Activated CD4-positive, alpha-beta T cell treated with anti-CD3 and anti-CD28 coated beads, Interleukin-2, amount 10 ng/mL, durations not matched to agents 24 days and 14 days (primary cell): ENCODE results near the gene DHRS11. TPM values are rescaled to one million over a fixed set of nuclear protein-coding genes. Genes with fewer than 3 reads are reported as not detected.

Experiments used
- DNase-seq: peaks from one replicate; pipeline ENCODE4 v3.0.0; 2022
- H3K27ac Mint-ChIP-seq: one replicate; pipeline ENCODE4 v1.8.0; 2022; ENCODE audit warnings: mild to moderate bottlenecking, mixed read lengths
- H3K27me3 Mint-ChIP-seq: one replicate; pipeline ENCODE4 v1.8.0; 2022; ENCODE audit warnings: mixed read lengths
- H3K36me3 Mint-ChIP-seq: one replicate; pipeline ENCODE4 v1.8.0; 2022; ENCODE audit warnings: low read depth, mild to moderate bottlenecking, mixed read lengths
- H3K4me1 Mint-ChIP-seq: one replicate; pipeline ENCODE4 v1.8.0; 2021; ENCODE audit warnings: mixed read lengths
- H3K4me3 Mint-ChIP-seq: one replicate; pipeline ENCODE4 v1.8.0; 2022; ENCODE audit warnings: mild to moderate bottlenecking, moderate library complexity, mixed read lengths
- H3K9me3 Mint-ChIP-seq: one replicate; pipeline ENCODE4 v1.8.0; 2021; ENCODE audit warnings: mixed read lengths
- intact Hi-C: fragments of 100-400 bp; cut with micrococcal nuclease; formaldehyde crosslinking; loops from one replicate; pipeline ENCODE4 v1.15.1; 2023
- total RNA-seq: library from RNA; stranded (reverse); gene quantifications from 2 replicates; pipeline ENCODE4 v1.2.3, GENCODE V29; 2022

The DHRS11 gene
- total RNA-seq, 1 donor from 2014 or later = 18.0 TPM

DNA sequence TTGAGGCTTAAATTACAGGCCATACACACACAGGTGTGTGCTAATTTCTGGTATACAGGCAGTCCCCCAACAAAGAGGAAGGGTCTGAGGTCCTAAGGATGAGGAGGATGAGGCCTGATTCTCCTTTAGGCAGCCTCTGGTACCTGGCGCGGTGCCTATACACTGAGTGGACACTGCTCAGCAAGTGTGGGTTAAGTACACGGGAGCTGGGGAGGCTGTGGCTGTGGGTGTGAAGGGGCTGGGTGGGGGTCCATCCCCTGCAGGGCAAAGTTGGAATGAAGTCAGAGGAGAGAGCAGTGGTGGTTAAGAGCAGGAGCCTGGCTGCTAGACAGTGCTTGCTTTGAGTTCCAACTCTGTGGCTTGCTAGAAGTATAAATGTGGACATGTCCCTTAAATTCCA lies 20.6 kb downstream of the DHRS11 start:
- H3K36me3 Mint-ChIP-seq = peaks cover 7% of the 10 kb centered on the region
- no peak for DNase-seq
- H3K4me3 Mint-ChIP-seq = no peak overlapping the region
- intact Hi-C loops = no loop called here
- H3K9me3 Mint-ChIP-seq = no peaks in the 10 kb centered on the region
- no peaks in the 10 kb centered on the region for H3K27me3 Mint-ChIP-seq
- H3K4me1 Mint-ChIP-seq = peaks cover 2% of the 10 kb centered on the region
- no peak overlapping the region for H3K27ac Mint-ChIP-seq

DNA sequence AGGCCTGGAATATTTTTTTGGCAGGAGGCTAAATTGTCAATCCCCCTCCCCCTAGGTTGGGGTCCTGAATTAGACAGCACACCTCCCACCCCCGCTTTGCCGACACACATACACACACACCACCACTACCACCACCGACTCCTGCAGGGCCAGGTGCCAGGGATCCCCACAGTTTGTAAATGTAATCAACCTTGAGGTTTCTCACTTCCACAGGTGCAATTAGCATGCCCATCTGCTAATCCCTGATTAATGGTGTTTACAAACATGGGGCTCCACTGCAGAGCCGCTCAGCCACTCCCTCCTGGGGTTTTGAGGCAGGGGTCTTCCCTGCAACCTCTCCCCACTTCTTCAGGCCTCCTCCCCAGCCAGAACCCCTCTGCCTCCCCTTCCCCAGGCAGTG lies 21.5 kb downstream of the DHRS11 start:
- Mint-ChIP-seq H3K27me3 (no peaks in the 10 kb centered on the region), H3K4me3 (no peak overlapping the region), H3K27ac (no peak overlapping the region), H3K36me3 (peaks cover 1% of the 10 kb centered on the region), H3K9me3 (no peaks in the 10 kb centered on the region), H3K4me1 (peaks cover 2% of the 10 kb centered on the region)
- DNase-seq = no peak
- intact Hi-C loops = no loop called here

DNA sequence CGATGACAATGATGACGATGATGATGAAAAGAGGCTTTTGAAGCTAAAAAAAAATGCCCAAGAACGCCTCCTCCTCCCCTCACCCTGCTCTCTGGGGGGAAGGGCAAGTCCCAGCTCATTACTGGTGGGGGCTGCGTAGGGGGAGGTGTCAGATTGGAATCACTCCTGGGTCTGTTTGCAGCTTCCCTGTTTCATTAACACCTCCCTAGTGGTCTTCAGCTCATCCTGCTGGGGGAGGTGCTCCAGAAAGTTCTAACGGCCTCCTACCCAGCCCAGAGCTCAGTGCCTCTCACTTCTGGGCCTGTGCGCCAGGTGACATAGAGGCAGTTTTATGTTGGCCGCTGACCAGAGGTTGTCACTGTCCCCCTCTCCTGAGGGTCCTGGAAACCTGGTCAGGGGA lies 22.4 kb downstream of the DHRS11 start:
- no peak for DNase-seq
- intact Hi-C loops = no loop called here
- Mint-ChIP-seq H3K27ac (no peak overlapping the region), H3K4me3 (no peak overlapping the region), H3K36me3 (no peaks in the 10 kb centered on the region), H3K4me1 (no peaks in the 10 kb centered on the region), H3K27me3 (no peaks in the 10 kb centered on the region), H3K9me3 (no peaks in the 10 kb centered on the region)

DNA sequence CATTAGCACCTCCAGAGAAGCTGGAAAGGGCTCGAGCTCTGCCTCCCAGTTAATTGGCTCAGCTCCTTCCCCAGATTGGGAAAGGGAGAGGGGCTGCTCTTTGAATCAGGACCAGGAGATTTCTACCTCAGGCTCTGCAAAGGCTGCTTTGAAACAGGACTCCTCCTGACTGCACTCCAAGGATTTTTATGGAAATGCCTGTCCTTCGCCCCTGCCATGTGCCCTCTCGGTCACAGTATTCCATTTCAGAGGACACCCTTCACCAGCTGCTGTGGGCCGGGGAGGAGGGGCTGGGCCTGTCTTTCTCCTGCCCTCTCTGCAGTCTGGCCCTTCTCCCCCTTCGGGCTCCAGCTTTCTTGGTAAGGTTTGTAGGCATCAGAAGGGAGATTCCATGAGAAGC lies 23.3 kb downstream of the DHRS11 start:
- DNase-seq = no peak
- Mint-ChIP-seq H3K36me3 (no peaks in the 10 kb centered on the region), H3K27ac (no peak overlapping the region), H3K27me3 (no peaks in the 10 kb centered on the region), H3K4me3 (no peak overlapping the region), H3K9me3 (no peaks in the 10 kb centered on the region), H3K4me1 (no peaks in the 10 kb centered on the region)
- intact Hi-C loops = no loop called here

DNA sequence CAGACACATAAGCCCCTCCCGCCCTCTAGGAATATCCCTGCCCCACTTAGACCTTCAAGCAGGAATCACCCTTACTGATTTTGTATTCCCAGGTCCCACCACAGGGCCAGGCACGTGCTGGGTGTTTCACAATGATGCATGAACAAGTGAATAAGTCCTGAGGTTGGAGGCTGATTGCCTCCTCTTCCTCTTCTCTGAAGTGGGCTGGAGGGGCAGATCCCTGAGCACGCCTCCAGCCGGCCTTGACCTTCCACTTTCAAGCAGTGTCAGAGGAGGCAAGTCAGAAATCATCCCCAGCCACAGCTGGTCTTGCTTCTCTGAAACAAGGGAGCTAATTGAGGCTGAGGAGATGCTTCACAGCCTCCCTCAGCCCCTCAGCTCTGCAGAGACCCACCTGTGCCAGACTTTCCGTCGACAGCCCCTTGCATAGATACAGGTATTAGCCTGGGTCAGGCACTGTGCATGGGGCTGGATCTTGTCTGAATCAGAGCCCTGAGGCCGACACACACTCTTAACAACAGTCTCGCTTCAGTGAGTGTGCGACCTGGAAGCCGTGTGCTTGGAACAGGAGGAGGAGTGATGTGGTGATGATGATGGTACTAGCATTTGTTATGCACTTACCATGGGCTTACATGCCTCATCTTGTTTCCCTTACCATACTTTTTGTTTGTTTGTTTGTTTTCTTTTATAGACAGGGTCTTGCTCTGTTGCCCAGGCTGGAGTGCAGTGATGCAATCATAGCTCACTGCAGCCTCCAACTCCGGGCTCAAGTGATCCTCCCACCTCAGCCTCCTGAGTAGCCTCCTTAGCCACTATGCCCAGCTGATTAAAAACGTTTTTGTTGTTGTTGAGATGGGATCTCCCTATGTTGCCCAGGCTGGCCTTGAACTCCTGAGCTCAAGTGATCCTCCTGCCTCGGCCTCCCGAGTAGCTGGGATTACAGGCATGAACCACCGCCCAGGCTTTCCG lies 24.7 kb downstream of the DHRS11 start:
- no peak for DNase-seq
- H3K27ac Mint-ChIP-seq = no peak overlapping the region
- H3K4me1 Mint-ChIP-seq = no peaks in the 10 kb centered on the region
- no peaks in the 10 kb centered on the region for H3K36me3 Mint-ChIP-seq
- H3K9me3 Mint-ChIP-seq = no peaks in the 10 kb centered on the region
- no peaks in the 10 kb centered on the region for H3K27me3 Mint-ChIP-seq
- intact Hi-C loops = no loop called here
- H3K4me3 Mint-ChIP-seq = no peak overlapping the region

DNA sequence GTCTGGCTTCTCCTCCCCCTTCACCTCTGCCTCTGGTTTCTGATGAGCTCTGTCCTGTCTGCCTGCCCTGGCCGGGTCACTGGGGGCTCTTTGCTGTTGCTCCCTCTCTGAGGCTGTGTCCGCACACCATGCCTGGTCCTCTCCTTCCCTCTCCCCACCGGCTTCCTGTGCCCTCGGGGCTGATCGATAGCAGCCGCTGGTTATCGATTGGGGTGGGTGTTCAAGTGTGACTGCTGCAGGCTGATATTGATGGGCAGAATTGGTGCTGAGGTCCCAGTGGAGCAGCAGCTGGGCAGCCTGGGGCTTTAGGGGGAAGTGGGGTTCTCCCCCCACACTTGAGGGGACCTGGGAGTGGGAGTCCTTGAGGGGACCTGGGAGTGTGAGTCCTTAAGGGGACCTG lies 26.1 kb downstream of the DHRS11 start:
- no peaks in the 10 kb centered on the region for H3K4me1 Mint-ChIP-seq
- intact Hi-C loops = no loop called here
- H3K9me3 Mint-ChIP-seq = no peaks in the 10 kb centered on the region
- no peaks in the 10 kb centered on the region for H3K27me3 Mint-ChIP-seq
- DNase-seq = no peak
- H3K27ac Mint-ChIP-seq = no peak overlapping the region
- H3K4me3 Mint-ChIP-seq = no peak overlapping the region
- H3K36me3 Mint-ChIP-seq = no peaks in the 10 kb centered on the region

DNA sequence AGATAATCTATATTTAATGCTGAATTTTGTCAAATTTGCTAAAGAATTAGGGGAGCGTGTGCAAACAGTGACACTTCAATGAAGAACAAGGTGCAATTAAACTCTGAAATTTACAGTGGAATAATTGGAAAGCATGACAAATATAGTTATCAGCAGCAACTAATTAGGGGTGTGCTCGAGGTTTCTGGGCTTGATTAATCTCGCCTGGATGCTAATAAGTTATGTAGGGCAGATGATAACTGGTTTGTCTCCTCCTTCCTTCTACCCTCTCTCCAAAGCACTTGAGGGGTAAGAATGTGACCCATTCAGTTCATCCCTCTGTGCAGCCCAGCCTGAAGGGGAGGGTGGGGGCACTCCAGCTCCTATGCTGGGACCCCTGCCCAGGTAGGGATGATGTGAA lies 31.6 kb downstream of the DHRS11 start:
- H3K36me3 Mint-ChIP-seq = no peaks in the 10 kb centered on the region
- H3K27me3 Mint-ChIP-seq = no peaks in the 10 kb centered on the region
- intact Hi-C loops = loop anchor here (10.0 kb wide), 1 partner anchor 602 kb away; no protein-coding TSS in a partner anchor
- no peaks in the 10 kb centered on the region for H3K9me3 Mint-ChIP-seq
- DNase-seq = no peak
- no peak overlapping the region for H3K27ac Mint-ChIP-seq
- no peaks in the 10 kb centered on the region for H3K4me1 Mint-ChIP-seq
- no peak overlapping the region for H3K4me3 Mint-ChIP-seq

DNA sequence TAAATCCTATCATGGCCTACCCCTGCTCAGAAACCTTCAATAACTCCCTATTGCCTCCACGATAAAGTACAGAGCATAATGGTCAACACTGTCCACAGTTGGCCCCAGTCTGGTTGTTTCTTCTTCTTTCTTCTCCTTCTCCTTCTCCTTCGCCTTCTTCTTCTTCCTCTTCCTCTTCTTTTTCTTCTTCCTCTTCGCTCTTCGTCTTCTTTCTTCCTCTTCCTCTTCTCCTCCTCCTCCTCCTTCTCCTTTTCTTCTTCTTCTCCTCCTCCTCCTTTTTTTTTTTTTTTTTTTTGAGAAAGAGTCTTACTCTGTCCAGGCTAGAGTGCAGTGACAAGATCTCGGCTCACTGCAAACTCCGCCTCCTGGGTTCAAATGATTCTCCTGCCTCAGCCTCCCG lies 33.5 kb downstream of the DHRS11 start:
- Mint-ChIP-seq H3K36me3 (no peaks in the 10 kb centered on the region), H3K27ac (no peak overlapping the region)
- intact Hi-C loops = loop anchor here (5.0 to 10.0 kb wide), 2 partner anchors 82 to 600 kb away; no protein-coding TSS in a partner anchor

DNA sequence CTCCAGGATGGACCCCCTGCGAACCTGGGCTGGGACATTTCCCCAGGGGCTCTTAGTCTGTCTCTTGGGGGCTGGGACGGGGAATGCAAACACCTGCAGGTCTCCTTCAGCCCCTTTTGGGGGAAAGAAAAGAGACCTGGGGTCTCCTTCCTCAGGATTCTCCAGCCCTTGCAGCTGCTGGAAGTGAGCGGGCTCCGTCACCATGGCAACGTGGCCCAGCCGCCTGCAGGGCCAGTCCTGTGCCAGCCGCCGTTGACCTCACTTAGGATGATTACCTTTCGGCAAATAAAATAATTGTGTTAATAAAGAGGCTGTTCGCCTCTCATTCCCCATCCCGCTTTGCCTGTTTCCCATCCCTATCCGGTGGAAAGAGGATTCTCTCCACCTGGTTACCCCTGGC lies 35.4 kb downstream of the DHRS11 start:
- intact Hi-C loops = loop anchor here (5.0 to 10.0 kb wide), 2 partner anchors 80 to 598 kb away; no protein-coding TSS in a partner anchor
- no peak for DNase-seq
- Mint-ChIP-seq H3K4me3 (no peak overlapping the region), H3K27ac (no peak overlapping the region), H3K9me3 (no peaks in the 10 kb centered on the region), H3K27me3 (no peaks in the 10 kb centered on the region), H3K36me3 (no peaks in the 10 kb centered on the region), H3K4me1 (no peaks in the 10 kb centered on the region)

More for the DNA sequence above, 33.5 kb downstream of the DHRS11 start:
- Mint-ChIP-seq H3K9me3 (no peaks in the 10 kb centered on the region), H3K4me3 (no peak overlapping the region), H3K4me1 (no peaks in the 10 kb centered on the region), H3K27me3 (no peaks in the 10 kb centered on the region)
- DNase-seq = no peak

DNA sequence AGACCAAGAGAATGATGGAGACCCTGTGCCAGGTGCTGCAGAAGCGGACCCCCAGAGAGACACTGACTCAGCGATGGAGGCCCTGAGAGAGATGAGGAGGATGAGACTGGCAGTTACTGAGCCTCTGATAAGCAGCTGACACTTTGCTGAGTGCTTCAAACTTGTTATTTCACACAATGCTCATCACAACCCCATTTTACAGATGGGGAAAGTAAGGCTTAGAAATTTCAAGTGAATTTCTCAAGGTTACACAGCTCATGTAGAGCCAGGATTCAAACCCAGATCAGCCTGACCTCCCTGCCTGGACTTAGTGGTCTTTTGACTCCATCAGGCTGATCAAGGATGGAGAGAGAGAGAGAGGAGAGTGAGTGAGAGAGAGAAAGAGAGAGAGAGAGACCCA lies 36.9 kb downstream of the DHRS11 start:
- Mint-ChIP-seq H3K4me1 (no peaks in the 10 kb centered on the region), H3K36me3 (no peaks in the 10 kb centered on the region), H3K4me3 (no peak overlapping the region), H3K9me3 (no peaks in the 10 kb centered on the region), H3K27me3 (peaks cover 8% of the 10 kb centered on the region), H3K27ac (no peak overlapping the region)
- DNase-seq = no peak
- intact Hi-C loops = loop anchor here (5.0 to 10.0 kb wide), 2 partner anchors 79 to 596 kb away; no protein-coding TSS in a partner anchor

DNA sequence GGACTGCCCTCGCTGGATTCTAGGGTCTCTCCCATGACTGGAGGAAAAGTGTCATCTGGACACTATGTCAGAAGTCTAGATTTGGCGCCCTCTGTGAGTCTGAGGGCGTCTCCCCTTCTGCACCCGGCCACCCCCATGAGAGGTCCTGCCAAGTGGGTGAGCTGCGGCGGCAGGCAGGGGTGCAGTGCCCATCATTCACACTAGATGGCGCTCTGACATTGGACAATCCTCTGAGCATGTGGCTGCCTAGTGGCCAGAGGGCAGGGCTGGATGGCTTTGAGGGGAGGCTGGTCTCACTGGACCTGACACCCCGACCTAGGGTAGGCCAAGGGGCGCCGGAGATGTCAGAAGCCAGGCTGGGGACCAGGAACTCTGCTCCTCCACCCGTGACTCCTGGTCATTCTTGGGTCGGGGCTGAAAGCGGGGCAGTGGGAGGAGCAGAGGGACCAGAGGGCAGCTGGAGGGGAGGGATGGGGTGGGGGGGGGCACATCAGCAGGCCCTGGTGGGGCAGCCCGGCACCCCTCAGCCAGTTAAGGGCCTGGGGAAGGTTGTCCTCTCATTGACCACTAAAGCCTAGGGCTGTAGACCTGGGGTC lies 37.7 kb downstream of the DHRS11 start:
- Mint-ChIP-seq H3K9me3 (no peaks in the 10 kb centered on the region), H3K36me3 (no peaks in the 10 kb centered on the region), H3K27ac (no peak overlapping the region), H3K4me1 (no peaks in the 10 kb centered on the region), H3K4me3 (no peak overlapping the region), H3K27me3 (peaks cover 12% of the 10 kb centered on the region)
- DNase-seq = peak; percentile 95
- intact Hi-C loops = loop anchor here (1.0 to 10.0 kb wide), 4 partner anchors 78 to 595 kb away; no protein-coding TSS in a partner anchor

DNA sequence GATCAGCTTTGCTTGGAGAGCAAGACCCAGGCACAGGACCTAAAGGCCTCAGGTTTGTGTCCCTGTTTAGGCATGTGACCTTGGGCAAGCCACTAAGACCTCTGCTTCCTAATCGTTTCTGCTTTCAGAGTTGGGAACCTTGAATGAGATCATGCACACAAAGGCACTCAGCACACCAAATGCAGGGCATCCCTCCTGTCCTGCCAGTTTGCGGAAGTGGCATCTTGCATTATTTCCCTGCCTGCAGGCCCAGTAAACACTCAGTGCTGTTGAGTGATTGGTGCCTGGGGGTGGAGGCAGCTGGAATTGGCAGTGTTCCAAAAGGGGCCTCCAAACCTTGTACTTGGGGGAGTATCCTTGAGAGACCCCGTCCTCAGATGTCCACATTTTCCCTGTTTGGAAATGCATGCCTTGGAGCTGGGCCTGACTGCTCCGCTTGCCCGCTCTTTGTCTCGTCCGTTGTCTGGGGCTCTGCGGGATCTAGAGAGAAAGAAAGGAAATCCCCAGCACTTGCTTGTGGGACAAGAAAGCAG lies 38.4 kb downstream of the DHRS11 start:
- H3K4me3 Mint-ChIP-seq = no peak overlapping the region
- DNase-seq = no peak
- intact Hi-C loops = loop anchor here (1.0 to 10.0 kb wide), 4 partner anchors 77 to 595 kb away; no protein-coding TSS in a partner anchor
- H3K27me3 Mint-ChIP-seq = peaks cover 12% of the 10 kb centered on the region
- no peaks in the 10 kb centered on the region for H3K4me1 Mint-ChIP-seq
- H3K9me3 Mint-ChIP-seq = no peaks in the 10 kb centered on the region
- H3K36me3 Mint-ChIP-seq = no peaks in the 10 kb centered on the region
- H3K27ac Mint-ChIP-seq = no peak overlapping the region

DNA sequence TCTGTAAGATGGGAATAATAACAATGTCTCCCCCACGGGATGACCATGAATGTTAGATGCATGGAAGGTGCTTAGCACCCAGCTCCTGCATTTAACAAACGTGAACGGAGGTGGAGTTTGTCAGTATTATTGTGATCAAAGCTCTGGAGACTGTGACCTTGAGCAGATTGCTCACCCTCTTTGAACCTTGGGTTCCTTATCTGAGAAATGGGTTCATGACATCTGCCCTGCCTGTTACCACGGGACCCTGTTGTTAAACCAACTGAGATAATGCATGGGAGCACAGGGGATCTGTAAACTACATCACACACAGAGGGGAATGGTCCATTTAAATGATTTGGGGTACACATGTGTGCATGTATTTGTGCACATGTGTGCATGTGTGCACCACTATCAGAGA lies 39.3 kb downstream of the DHRS11 start:
- Mint-ChIP-seq H3K27ac (no peak overlapping the region), H3K4me1 (no peaks in the 10 kb centered on the region), H3K36me3 (no peaks in the 10 kb centered on the region), H3K27me3 (peaks cover 18% of the 10 kb centered on the region), H3K9me3 (no peaks in the 10 kb centered on the region), H3K4me3 (no peak overlapping the region)
- no peak for DNase-seq
- intact Hi-C loops = no loop called here
